NCI-H524 (cell line): ENCODE measurements around the gene MICA.
"Not testable (repeated sequence)": the region's sequence is repeated elsewhere in the genome, so short reads cannot be mapped to it uniquely, and the experiment has no call there.

Experiments
- DNase-seq, 2 experiments: peaks; one replicate each; lab custom pipeline; 2025; lab: John Stamatoyannopoulos, UW

MICA gene

DNA sequence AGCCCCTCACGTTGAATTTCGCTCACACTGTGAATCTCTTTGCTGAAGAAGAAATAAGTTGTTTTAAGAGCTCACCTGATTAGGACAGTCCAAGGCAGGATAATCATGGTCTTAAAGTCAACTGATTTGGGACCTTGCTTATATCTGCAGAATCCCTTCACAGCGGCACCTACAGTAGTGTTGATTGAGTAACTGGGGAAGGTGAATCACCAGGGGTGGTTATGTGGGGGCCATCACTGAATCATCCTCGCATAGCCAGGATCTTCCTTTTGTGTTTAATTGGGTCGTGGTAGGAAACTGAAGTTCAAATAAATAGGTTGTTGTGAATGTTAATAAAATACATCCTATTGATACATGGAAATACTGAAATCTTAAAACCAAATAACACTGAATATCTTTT, 20.2 kb upstream of the MICA start:
- DNase-seq: no peak

DNA sequence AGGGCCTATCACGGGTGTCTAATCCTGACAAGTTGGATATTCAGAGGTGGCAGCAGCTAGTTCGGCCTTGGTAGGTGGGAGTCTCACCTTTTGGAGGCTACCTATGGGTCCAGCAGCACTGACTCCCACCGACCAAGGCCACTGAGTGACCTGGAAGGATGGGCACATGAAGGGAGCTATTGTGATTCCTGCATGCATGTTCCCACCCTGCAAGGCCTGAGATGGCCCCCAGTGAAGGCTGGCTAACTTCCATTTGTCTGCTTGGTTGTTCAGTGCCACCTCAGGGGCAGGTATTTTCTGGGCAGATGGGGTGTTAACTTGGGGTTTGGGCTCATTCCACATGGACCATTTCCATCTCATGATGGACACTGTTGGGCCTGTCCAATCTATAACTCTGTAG, 18.4 kb upstream of the MICA start:
- no peak for DNase-seq

DNA sequence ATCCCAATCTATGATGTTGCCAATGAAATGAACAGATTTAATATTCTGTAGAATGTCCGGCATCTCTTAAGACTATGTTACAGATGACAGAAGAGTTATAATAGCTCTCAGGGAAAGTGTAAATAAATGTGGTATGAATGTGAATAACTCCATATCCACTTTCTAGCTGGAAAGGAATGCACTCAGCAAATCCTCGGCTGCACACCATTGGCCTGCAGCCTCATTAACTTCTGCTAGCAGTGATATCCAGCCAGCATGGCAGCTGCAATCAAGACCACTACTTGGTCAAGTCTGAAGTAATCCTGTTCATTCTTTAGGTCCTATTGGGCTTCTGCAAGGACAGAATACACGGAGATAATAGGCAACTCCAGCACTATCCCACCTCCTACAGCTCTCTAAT, 17.3 kb upstream of the MICA start:
- DNase-seq: no peak

DNA sequence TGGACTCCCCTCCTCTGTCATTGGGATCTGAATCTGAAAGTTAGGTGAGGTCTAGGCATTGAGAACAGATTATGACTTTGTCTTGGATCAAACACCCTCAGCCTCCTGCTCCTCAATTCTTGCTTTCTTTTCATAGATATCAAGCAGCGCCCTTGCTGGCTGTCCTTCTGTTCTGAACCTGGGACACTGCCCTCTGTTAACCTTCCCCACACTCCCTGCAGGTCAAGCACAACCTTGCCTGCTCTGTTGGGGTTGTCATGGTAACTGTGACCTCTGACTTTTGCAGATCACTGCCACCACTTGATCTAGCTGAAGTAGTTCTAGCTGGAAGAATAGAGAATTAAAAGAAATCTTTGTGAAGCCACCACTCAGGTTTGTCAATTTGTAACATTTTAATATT, 16.4 kb upstream of the MICA start:
- no peak for DNase-seq

DNA sequence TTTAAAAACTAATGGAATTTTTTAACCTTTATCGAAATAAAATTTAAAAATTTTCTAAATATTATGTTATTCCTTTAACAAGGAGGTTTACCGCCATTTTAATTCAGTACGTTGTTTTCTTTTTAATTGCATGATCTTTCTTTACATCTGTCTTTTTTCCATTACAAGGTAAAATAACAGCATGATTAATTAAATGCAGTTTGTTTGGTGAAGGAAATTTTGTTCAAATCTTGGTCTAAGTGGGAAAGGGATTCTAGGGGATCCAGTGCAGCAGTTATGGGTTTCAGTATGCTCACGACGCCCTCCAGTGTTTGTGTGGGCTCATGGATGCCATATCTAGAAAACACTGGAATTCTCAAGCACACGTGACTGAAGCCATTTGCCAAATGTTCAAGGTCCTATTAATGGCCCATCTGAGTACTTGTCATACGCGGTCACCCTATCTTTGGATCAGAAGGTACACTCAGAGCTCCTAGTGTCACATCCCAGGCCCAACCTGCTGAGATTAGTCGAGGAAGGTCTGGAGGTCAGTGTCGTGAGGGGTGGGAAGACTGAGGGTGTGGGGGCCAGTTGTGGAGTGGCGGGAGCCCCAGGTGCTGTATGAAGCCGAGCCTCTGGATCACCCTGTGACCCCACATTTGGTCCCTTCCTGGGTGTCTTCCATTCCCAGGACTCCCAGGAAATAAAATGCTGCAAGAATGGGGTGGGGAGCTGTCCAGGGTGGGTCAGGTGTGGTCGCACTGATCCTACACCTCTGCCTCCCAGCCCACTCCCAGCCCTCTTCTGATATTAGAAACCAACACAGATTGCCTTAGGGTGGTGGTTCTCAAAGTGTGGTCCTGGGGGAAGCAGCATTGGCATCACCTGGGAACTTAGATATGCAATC, 14.2 kb upstream of the MICA start:
- not testable (repeated sequence) for DNase-seq

DNA sequence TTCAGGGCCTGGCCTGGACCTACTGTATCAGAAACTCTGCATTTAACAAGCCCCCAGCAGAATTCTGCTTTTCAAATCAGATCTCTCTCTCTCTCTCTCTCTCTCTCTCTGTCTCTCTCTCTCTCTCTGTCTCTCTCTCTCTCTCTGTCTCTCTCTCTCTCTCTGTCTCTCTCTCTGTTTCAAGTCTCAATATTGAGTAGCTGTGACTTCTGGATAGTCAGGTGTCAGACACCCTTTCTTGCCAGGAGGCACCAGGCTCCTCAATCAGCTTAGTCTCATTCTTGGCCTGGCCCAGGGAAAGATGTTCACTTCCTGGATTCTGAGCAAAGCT, 13.6 kb upstream of the MICA start:
- not testable (repeated sequence) for DNase-seq

DNA sequence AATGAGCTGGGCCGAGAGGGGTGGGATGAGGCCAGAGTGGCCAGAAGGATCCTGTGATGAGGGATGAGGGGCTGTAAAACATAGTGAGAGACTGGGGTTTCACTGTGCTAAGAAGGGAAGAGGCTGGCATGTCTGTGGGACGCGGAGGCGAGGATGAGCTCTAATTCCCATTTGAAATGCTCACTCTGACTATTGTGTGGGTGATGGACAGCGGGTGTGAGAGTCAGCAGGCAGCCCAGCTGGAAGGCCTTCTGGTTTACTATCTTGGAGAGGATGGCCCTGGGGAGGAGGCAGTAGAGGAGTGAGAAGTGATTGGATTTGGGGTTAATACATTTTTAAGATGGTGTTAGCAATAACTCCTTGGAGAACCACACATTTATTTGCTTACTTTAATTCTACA, 9.5 kb upstream of the MICA start:
- DNase-seq: no peak

DNA sequence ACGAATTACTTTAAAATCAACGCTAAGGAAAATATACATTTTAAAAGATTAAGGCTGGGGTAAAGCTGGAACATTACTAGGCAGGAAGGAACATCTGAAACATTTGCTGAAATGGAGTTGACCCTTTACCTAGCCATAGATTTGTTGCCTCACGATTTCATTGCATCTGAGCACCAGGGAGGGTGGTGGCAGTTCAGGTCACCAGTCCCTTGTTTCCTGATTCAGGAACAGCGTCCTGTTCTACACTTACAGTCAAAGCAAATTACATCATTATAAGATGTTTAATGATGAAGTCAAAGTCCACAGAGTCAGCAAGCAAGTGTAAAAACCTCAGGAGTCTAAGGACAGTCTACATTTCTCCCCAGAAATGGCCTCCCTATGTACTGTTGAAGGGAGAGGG, 9.0 kb upstream of the MICA start:
- DNase-seq: no peak

DNA sequence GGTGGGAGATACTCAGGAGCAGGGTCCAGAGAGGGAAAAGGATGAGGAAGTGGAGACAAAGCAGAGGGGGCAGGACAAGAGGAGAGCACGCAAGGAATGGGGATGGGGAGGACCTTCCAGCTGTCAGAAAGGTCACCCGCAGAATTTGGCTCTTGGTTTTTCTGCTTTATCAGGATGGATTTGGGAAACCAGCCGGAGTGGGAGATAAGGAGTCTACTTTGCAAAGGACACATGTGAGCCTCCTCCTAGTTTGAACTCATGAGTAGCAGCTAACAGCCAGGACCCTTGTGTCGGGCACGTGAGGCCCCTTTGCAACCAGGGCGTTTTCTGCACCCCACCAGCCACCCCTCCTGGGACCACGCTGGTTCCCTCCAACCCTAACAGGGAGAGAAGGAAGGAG, 7.6 kb upstream of the MICA start:
- DNase-seq: no peak

DNA sequence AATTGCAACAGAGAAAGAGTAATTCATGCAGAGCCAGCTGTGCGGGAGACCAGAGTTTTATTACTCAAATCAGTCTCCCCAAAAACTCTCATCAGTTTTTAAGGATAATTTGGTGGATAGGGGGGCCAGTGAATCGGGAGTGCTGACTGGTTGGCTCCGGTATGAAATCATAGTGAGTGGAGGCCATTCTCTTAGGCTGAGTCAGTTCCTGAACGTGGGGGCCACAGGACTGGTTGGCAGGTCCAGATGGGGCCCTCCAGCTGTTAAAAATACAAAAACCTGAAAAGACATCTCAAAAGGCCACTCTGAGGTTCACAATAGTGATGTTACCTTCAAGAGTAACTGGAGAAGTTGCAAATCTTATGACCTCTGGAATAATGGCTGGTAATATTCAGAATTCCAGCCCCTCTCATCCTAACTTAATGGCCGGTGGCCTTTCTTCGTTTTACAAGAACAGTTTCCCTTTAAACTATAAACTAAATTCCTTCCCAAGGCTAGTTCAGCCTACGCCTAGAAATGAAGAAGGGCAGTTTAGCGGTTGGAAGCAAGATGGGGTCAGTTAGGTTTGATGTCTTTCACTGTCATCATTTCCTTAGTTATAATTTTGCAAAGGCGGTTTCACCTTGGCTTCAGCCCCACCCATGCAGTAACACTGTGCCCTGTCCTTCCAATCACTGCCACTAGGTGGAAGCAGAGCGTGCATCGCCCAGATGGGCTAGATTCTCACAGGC, 6.8 kb upstream of the MICA start:
- DNase-seq: peak; percentile 53 to 71

DNA sequence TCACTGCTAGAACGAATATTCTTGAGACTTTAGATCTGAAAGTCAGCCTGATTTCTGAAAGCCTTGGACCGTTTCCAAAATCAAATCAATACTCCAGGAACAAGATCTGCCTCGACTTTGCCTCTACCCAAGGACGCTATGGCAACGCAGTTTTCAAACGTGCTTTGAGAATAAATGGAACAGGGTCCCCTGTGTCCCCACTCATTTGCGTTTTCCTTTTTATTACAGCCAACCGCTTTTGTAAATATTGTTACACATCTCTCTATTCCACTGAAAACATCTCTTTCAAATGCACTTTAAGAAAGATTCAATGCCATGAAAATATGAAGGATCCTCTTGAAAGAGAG, 6.3 kb upstream of the MICA start:
- not testable (repeated sequence) for DNase-seq

DNA sequence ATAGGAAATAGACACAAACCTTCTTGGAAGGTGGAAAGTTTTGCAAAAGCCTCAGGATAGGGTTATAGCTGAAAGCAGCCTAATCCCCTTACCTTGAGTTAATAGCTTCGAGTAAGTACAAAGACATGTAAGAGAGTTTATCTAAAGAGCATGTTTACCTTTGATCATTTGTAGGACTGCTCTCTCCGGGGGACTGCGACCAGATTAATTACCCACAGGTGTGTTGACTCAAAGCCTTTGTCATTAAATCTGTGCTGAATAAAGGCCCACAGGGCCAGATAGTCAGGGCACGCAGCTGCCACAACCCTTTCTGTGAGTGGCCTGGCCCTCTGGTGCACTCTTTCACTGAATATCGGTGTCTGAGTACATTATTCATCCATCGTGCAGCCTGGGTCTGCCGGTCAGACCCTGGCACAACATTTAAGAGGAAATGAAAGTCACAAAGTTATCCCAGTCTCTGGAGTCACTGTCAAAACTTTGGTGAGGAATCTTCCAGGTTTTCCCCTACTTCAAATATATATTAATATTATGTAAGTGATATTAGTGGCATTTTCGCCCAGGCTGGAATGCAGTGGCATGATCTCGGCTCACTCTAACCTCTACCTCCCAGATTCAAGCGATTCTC, 5.4 kb upstream of the MICA start:
- DNase-seq: no peak

DNA sequence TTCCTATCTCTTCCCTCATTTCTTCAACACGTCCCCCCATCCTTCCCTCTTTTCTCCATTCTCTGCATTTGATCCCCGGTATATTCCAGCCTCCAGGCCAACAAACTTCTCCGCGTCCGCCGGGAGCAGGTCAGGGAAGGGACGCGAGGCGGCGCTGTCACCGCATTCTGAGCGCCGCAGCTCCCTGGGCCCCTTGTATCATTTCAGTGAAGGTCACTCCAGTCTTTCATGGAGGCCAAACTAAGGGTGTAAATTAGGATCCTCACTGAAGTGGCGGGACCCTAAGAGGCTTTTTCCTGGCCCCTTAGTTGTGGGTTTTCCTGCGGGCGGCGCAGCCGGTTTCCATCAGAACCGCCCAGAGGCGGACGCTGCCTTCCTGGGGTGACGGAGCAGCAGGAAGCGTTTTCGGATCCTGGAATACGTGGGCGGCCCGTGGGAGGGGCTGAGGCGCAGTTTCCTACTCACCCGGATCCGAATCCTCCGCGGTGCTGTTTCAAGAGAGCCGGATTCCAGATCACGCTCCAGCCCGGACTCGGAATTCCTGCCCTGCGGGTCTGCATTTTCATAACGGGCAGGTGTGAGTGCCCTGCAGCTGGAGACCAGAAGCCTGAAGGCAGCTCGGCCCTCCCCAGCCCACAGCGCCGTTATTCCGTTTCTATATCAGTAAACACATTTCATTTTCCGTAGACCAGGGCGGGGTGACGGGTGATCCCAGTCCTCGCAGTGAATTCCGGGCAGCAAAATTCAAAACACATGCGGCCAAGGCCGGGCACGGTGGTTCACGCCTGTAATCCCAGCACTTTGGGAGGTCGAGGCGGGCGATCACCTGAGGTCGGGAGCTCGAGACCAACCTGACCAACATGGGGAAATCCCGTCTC, 3.6 kb upstream of the MICA start:
- DNase-seq: peak in 1 of 2 experiments; percentile 26

DNA sequence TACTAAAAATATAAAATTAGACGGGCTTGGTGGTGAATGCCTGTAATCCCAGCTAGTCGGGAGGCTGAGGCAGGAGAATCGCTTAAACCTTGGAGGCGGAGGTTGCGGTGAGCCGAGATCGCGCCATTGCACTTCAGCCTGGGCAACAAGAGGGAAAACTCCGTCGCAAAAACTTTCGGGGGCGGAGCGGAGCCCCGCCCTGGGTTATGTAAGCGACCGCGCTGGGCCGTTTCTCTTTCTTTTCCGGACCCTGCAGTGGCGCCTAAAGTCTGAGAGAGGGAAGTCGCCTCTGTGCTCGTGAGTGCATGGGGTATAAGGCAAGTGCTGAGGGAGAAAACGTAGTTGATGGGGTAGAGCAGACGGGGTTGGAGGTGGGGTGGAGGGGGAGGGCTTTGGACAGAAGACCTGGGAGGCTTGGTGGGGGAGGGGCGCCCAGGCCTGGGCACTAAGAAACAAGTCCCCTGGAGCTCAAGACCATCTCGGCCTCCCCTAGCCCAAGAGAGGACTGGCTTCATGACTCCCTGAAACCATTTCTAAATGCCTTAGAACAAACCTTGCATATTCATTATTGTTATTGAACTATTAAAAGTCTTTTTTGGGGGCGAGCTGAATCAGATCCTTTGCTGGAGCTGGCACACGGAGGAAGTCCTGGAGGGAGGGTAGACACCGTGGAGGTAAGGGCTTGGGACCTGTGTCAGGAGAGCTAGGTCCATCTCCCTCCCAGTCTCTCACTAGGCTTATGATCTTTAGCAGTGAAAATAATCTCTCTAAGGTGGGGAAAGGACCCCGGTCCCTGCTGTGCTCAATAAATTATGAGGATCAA, 2.7 kb upstream of the MICA start:
- no peak for DNase-seq

DNA sequence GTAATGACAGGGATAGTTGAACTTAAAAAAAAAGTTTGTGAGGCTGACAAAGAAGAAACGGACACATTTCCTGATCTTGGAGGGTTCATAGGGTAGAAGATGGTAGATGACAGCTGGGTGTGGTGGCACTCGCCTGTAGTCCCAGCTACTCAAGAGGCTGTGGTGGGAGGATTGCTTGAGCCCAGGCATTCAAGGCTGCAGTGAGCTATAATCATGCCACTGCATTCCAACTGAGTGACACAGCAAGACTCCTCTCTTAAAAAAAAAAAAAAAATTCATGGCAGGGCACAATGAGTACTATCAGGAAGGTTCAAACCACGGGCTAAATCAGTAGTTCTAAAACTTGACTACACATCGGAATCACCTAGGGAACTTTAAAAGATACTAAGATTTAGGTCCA, 2.0 kb upstream of the MICA start:
- DNase-seq: no peak

DNA sequence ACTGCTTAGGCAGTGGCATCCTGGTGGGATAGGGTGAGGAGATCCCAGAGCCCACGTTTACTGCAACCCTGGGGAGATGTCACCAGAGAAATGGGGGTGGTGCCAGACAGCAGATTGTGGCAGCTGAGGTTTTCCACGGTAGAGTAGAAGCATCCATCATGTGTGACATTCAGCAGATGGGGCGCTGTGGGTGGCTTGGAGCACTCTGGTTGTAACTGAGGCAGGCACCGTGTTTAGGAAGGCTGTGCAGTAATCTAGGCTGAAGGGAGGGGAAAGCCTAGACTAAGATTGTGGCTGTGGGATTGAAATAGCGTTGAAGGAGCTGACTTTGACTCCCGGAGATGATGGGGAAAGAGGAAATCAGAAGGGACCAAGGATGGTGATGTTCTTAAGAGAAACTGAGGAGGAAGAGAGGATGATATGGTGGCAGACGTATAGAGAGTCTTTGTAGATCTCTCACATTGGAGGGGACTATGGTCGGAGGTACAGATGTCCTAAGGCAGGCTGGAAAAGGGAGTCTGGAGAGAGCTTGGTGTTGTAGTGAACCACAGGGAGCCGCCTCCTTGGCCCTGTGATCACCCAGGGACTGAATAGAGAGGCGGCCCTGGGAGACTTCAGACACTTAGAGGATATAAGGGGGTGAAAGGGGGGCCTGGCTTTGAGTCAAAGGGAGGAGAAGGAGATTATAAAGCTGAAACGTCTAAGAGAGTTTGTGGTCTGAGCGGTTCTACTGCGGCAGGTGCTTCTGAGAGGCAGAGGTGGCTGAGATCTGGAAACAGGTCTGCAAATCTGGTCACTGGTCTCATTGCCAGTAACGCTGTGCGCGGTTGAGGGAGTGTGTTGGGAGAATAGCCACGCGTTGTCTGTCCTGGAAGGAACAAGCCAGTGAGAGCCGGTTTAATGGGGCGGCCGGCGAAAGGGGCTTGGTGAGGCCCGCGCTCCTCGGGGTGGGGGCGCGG, 792 bp upstream of the MICA start:
- DNase-seq: no peak

DNA sequence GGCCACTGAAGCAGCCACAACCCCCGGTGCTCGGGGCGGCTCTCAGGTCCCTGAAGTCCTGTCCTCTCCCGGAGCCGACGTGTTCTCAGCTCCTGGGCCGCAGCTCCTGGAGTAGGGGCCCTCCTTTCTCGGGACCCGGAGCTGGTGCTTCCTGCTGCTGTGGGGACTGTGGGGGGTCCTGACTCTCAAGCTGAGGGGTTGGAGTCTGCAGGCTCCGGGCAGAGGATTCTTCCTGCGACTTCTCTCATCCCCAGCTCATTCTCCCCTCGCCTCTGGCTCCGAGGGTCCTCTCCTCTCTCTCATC, 618 bp downstream of the MICA start:
- DNase-seq: not testable (repeated sequence)

DNA sequence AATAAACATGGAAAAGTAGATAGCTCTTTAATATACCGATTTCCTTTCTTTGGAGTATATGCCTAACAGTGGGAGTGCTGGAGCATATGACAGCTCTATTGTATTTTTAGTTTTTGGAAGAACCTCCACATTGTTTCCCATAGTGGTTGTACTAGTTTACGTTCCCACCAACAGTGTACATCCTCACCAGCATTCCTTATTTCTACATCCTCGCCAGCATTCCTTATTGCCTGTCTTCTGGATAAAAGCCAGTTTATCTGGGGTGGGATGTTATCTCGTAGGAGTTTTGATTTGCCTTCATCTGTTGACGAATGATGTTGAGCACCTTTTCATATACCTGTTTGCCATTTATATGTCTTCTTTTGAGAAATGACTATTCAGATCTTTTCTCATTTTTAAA, 2.6 kb downstream of the MICA start:
- no peak for DNase-seq

DNA sequence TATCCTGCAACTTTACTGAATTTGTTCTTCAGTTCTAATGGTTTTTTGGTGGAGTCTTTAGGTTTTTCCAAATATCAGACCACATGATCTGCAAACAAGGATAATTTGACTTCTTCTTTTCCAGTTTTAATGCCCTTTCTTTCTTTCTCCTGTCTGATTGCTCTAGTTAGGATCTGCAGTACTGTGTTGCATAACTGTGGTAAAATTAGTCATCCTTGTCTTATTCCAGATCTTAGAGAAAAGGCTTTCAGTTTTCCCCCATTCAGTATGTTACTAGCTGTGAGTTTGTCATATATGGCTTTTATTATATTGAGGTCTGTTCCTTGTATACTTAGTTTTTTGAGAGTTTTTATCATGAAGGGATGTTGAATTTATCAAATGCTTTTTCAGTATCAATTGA, 4.3 kb downstream of the MICA start:
- no peak for DNase-seq

DNA sequence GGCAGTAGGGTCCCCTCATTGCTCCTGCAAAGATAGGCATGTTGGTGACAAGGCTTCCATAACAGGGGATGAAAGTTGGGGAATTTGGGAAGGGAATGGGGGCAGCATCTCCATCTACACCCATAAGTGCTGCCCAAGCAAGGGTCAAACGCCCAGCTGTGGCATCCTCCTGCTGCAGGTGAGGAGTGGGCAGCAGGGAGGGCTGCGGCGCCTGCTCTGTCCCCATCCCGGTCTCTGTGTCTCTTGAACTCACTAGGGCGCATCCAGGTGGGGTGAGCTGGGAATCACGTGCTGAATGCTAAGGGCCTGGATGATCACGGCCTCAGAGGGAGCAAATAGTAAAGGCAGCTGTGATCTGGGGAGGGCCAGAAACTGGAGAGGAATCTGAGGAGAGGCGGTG, 9.1 kb downstream of the MICA start:
- DNase-seq: no peak
